ENCODE measurements around the gene TFF3.

TFF3 gene

GRCh38 chr21:42277593-42277992 is 37.6 kb downstream of the TFF3 start:
- no peak for ATAC-seq (ENCODE audit: low read depth)
- no peak overlapping the region for H3K4me3 ChIP-seq (ENCODE audit: severe bottlenecking)
- H3K4me1 ChIP-seq (ENCODE audit: insufficient read depth, poor library complexity, severe bottlenecking) = no peaks in the 10 kb centered on the region
- H3K27me3 ChIP-seq (ENCODE audit: insufficient read depth, poor library complexity, severe bottlenecking) = no peaks in the 10 kb centered on the region
- no peaks in the 10 kb centered on the region for H3K9me3 ChIP-seq (ENCODE audit: severe bottlenecking)
- no peak overlapping the region for H3K27ac ChIP-seq (ENCODE audit: poor library complexity, severe bottlenecking)
- no peak for TF ChIP-seq CTCF (IDR thresholded peaks at IDR 0.05; ENCODE audit: poor library complexity, severe bottlenecking)
- no peak for DNase-seq (ENCODE audit: low spot score)
- H3K36me3 ChIP-seq (ENCODE audit: low read depth) = no peaks in the 10 kb centered on the region

- ATAC-seq (ENCODE audit: low read depth) (no peak), DNase-seq (ENCODE audit: low spot score) (no peak)
- Histone ChIP-seq H3K36me3 (ENCODE audit: low read depth) (no peaks in the 10 kb centered on the region), H3K9me3 (ENCODE audit: severe bottlenecking) (no peaks in the 10 kb centered on the region), H3K27me3 (ENCODE audit: insufficient read depth, poor library complexity, severe bottlenecking) (no peaks in the 10 kb centered on the region), H3K4me3 (ENCODE audit: severe bottlenecking) (no peak overlapping the region), H3K4me1 (ENCODE audit: insufficient read depth, poor library complexity, severe bottlenecking) (no peaks in the 10 kb centered on the region), H3K27ac (ENCODE audit: poor library complexity, severe bottlenecking) (no peak overlapping the region)
- TF ChIP-seq CTCF (IDR thresholded peaks at IDR 0.05; ENCODE audit: poor library complexity, severe bottlenecking) = no peak
These were observed 38.6 kb downstream of the TFF3 start for GRCh38 chr21:42276526-42277154.

- H3K27ac ChIP-seq (ENCODE audit: poor library complexity, severe bottlenecking) = no peak overlapping the region
These were observed 39.1 kb downstream of the TFF3 start for GRCh38 chr21:42276076-42276475.

GRCh38 chr21:42272984-42273600 is 42.1 kb downstream of the TFF3 start:
- DNase-seq (ENCODE audit: low spot score) (no peak), ATAC-seq (ENCODE audit: low read depth) (no peak)
- no peak for TF ChIP-seq CTCF (IDR thresholded peaks at IDR 0.05; ENCODE audit: poor library complexity, severe bottlenecking)

More at GRCh38 chr21:42276076-42276475, 39.1 kb downstream of the TFF3 start:
- Histone ChIP-seq H3K36me3 (ENCODE audit: low read depth) (no peaks in the 10 kb centered on the region), H3K4me3 (ENCODE audit: severe bottlenecking) (no peak overlapping the region), H3K4me1 (ENCODE audit: insufficient read depth, poor library complexity, severe bottlenecking) (no peaks in the 10 kb centered on the region), H3K9me3 (ENCODE audit: severe bottlenecking) (no peaks in the 10 kb centered on the region), H3K27me3 (ENCODE audit: insufficient read depth, poor library complexity, severe bottlenecking) (no peaks in the 10 kb centered on the region)
- DNase-seq (ENCODE audit: low spot score) (no peak), ATAC-seq (ENCODE audit: low read depth) (no peak)
- TF ChIP-seq CTCF (IDR thresholded peaks at IDR 0.05; ENCODE audit: poor library complexity, severe bottlenecking) = no peak

More at GRCh38 chr21:42272984-42273600, 42.1 kb downstream of the TFF3 start:
- H3K4me3 ChIP-seq (ENCODE audit: severe bottlenecking) = no peak overlapping the region
- H3K4me1 ChIP-seq (ENCODE audit: insufficient read depth, poor library complexity, severe bottlenecking) = no peaks in the 10 kb centered on the region
- no peak overlapping the region for H3K27ac ChIP-seq (ENCODE audit: poor library complexity, severe bottlenecking)
- no peaks in the 10 kb centered on the region for H3K27me3 ChIP-seq (ENCODE audit: insufficient read depth, poor library complexity, severe bottlenecking)
- no peaks in the 10 kb centered on the region for H3K9me3 ChIP-seq (ENCODE audit: severe bottlenecking)
- no peaks in the 10 kb centered on the region for H3K36me3 ChIP-seq (ENCODE audit: low read depth)
